ENCODE data around the gene DUS3L.

Gene DUS3L

DNA sequence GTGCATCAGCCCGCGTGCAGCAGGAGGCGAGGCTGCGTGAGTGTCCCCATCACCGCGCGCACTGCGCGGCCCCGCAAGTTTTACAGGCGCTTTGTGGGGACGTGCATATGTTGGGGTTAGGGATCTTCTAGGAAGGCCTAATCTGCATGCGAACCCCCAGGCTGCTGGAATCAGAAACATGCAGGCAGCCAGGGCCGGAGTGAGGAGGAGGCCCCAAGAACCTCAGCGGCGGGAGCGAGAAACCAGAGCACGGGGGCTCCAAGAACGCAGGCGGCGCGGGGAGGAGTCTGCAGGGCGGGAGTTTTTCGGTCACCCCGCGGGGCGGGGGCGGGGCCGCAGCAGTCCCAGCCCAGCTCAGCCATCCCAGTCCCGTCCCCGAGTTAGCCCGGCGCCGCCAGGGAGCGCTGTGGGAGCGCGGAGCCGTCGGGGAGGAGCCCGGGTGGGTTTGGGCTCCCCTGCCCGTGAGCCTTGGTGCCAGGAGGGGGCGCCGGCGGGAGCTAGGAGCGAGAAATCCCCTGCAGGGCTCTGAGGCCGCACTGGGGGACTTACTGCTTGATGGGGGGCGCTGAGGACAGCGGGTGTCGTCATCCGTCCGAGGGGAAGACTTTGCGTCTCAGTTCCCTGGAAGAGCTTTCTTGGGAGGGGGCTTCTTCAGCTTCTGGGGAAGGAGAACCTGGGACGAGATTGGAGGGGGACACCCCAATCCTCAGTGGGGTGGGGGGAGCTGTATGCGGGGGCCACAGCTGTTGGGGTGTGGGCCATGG is 13.0 kb upstream of the DUS3L start:
- in situ Hi-C loops (cut with MboI; ENCODE audit: low pct_unique_long_range_greater_than_20kb, low sequenced_read_pairs): loop anchor here (10.0 kb wide), 1 partner anchor 91 kb away; no protein-coding TSS in a partner anchor
- peak; percentile 97 for DNase-seq

DNA sequence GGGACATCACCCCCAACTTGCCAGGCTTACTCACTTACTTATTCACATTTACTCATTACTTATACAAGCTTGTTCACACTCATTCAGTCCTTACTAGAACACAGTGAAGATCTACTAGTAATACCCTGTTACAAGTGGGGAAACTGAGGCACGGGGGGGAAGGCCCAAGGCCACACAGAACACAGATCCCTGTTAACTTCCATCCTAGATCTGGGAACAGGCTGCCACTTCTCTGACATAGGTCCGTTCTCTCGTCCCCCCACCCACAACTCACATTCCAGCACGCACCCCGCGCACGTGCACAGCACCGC is 12.4 kb upstream of the DUS3L start:
- in situ Hi-C loops (cut with MboI; ENCODE audit: low pct_unique_long_range_greater_than_20kb, low sequenced_read_pairs): loop anchor here (10.0 kb wide), 1 partner anchor 91 kb away; no protein-coding TSS in a partner anchor
- no peak for DNase-seq

DNA sequence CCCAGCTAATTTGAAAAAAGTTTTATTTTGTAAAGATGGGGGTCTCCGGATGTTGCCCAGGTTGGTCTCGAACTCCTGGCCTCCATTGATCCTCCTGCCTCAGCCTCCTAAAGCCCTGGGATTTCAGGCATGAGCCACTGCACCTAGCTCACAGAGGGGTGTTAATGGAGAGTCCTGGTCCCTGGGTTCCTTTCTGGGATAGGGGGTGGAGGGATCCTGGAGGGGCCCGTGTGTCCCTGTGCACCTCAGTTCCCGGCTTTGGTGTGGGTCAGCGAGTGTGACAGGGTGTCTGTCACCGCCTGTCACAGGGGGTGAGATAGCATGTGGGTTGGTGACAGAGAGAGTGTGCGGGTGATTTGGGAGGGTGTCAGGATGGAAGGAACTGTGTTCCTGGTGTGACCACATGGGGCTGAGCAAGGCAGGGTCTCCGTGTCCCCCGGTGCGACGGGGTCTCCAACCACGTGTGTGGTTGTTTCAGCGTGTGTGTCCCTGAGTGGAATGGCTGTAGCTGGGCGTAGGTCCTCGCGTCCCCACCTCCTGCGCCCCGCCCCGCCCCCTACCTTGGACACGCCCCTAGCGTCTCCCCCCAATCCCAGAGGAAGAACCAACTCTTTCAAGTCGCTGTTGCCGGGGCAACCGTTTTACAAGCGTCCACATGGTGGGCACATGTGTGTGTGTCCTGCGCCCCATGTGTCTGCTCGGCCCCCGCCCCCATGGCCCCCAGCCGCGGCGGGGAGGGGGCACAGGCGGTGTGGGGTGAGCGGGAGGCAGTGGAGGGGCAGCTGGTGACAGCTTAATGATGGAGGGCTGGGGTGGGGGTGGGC is 11.0 kb upstream of the DUS3L start:
- DNase-seq: no peak
- in situ Hi-C loops (cut with MboI; ENCODE audit: low pct_unique_long_range_greater_than_20kb, low sequenced_read_pairs): loop anchor here (10.0 kb wide), 1 partner anchor 93 kb away; no protein-coding TSS in a partner anchor

DNA sequence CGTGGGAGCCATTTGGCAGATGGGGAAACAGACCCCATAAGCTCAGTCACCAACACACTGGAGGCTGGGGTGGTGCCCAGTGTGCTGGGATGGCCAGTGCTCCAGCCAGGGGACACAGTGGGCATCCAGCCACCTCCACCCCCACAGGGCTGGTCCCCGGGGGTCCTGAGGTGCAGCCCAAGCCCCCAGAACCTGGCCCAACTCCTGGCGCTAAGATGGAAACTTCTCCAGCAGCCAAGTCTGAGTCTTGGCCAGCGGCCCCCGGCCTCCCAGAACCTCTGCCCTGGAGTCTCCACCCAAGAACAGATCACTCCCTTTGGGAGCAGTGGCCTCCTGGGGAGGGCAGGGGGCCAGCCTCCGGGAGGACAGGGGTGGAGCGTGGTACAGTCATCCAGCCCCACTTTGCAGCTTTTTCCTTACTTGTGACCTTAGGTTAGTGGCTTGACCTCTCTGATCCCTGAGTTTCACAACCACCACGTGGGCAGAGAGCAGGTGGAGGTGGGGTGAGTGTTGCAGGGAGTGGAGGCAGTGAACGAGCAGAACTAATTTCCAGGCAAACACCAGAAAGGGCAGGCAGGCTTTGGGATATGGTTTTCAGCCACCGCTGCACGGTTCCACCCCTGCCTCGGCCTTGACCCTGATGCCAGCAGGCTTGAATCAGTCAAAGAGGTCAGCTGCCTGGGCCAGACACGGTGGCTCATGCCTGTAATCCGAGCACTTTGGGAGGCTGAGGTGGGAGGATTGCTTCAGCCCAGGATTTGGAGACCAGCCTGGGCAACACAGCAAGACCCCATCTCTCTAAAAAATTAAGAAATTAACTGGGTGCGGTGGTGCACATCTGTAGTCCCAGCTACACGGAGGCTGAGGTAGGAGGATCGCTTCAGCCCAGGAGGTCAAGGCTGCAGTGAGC is 9.7 kb upstream of the DUS3L start:
- DNase-seq: no peak
- in situ Hi-C loops (cut with MboI; ENCODE audit: low pct_unique_long_range_greater_than_20kb, low sequenced_read_pairs): loop anchor here (10.0 kb wide), 1 partner anchor 94 kb away; no protein-coding TSS in a partner anchor

DNA sequence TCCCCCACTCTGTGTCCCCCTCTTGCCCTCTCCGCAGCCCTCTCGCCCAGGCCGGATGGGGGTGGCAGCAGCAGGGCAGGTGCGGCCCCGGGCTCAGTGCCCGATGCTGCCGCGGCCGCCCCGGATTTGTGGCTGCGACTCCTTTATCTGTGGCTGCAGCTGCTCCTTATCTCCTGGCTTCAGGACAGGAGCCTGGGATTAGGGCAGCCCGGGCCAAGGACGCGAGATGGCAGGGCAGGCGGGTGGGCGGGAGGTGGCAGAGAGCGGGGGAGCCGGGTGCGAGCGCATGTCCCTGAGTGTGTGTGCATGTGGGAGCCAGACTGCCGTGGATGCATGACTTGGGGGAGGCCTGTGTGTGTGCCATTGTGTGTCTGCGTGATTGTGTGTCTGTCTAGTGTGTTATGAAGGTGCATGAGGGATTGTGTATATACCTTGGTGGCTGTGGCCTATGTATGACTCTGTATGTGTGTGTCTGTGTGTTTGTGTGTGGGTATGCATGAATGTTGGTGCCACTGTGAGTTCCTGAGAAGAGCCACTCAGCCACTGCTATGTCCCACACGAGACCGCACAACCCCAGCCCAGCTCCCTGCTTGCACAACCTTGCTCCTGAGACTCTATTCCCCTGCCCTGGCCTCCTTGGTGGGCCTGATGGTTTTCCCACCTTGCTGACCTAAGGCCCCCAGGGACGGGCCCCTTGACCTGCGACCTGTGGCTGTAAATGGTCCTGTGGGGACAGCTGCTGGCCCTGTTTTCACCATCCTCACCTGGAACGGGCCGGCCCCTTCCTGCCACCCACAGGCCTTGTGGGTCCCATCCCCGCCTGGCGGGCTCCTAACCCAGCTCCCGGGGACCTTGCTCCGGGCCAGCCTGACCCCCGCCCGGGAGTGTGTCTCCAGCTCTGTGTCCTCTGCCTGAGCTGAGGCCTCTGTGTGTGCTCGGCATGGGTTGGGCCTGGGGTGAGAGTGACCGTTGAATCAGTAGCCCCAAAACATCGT is 8.6 kb upstream of the DUS3L start:
- peak; percentile 83 for DNase-seq
- in situ Hi-C loops (cut with MboI; ENCODE audit: low pct_unique_long_range_greater_than_20kb, low sequenced_read_pairs): loop anchor here (10.0 kb wide), 1 partner anchor 95 kb away; no protein-coding TSS in a partner anchor

DNA sequence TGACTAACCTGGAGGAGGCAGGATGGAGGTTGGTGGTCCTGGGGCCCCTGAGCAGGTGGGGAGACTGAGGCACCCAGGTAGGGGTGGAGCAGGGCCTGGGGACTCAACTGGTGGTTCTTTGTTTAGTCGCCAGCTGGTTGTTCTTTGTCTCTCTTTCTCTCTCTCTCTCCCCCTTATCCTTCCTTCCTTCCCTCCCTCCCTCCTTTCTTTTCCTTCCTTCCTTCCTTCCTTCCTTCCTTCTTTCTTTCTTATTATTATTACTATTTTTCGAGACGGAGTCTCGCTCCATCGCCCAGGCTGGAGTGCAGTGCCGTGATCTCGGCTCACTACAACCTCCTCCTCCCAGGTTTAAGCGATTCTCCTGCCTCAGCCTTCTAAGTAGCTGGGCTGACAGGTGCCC is 7.3 kb upstream of the DUS3L start:
- in situ Hi-C loops (cut with MboI; ENCODE audit: low pct_unique_long_range_greater_than_20kb, low sequenced_read_pairs): no loop called here

DNA sequence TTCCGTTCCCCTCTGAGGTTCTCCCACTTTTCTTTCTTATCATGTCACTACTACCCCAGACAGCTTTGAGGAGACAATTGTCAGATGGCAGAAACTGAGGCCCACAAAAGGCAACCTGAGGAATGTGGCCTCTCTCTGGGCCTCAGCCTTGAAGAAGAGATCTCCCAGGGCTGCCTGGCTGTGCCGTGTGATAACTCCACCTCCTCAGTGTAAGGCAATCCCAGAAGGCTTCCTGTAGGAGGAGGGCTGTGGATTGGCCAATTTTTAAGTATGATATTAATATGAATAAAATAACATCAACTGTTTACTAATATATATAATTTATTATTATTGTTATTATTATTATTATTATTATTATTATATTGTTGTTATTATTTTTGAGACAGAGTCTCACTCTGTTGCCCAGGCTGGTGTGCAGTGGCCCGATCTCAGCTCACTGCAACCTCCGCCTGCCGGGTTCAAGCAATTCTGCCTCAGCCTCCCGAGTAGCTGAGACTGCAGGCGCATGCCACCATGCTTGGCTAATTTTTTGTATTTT is 4.5 kb upstream of the DUS3L start:
- no peak for DNase-seq
- in situ Hi-C loops (cut with MboI; ENCODE audit: low pct_unique_long_range_greater_than_20kb, low sequenced_read_pairs): no loop called here

More for the DNA sequence above, 7.3 kb upstream of the DUS3L start:
- no peak for DNase-seq

DNA sequence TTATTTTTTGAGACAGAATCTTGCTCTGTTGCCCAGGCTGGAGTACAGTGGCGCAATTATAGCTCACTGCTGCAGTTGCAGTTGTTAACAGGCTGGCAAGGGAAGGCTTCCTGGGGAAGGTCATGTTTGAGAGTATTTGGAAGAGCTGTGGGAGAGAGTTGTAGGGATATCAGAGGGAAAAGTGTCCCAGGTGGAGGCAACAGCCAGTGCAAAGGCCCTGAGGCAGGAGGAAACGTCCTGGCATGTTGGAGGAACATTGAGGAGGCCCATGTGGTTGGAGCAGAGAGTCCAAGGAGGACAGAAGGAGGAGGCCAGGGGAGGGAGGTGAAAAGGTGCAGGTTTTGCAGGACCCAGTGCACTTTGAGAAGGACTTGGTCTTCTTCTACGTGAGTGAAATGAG is 2.2 kb upstream of the DUS3L start:
- in situ Hi-C loops (cut with MboI; ENCODE audit: low pct_unique_long_range_greater_than_20kb, low sequenced_read_pairs): no loop called here
- no peak for DNase-seq

DNA sequence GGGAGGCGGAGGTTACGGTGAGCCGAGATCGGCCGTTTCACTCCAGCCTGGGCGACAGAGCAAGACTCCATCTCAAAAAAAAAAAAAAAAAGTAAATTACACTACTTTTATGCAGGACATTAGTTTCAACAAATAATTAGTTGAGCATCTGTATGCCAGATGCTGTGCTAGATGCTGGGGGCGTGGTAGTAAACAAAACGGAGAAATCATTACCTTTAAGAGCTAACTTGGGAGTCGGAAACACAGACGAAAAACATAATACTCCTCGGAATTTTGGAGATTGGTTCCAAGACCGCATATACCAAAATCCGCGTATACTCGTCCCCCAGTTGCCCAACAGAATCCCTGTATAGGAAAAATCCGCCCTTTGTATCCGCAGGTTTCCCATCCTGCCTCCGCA is 1.3 kb upstream of the DUS3L start:
- in situ Hi-C loops (cut with MboI; ENCODE audit: low pct_unique_long_range_greater_than_20kb, low sequenced_read_pairs): no loop called here

DNA sequence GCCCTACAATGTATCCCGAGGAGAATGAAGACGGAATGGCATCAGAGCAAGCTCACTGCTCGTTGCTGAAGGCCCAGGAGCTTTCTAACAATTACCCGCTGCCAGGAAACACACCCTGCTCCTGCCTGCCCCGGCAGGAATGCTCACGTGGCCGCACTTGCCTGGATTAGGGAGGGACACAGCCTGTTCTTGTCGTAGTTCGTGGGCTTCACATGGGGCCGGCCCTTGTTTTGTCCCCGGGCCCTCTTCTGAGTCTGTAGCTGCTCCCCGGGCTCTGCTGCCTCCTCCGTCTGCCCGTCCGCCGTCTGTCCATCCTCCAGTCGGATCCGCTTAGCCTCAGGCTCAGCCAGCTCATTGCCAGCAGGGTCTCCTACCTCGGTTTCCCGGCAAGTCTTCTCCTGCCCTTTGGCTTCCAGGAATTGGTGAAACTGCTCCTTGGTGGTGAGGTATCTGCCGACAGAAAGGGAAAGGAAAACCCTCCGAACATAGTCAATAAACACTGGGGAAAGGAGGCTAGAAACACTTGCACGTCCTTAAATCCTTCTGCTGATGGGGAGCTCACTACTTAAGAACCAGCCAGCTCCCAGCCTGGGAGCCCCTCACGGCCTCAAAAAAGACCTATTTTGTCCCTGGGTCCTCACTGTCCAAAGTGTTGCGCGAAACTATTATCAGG is 941 bp downstream of the DUS3L start:
- in situ Hi-C loops (cut with MboI; ENCODE audit: low pct_unique_long_range_greater_than_20kb, low sequenced_read_pairs): no loop called here
- no peak for DNase-seq

More for the DNA sequence above, 1.3 kb upstream of the DUS3L start:
- DNase-seq: no peak

DNA sequence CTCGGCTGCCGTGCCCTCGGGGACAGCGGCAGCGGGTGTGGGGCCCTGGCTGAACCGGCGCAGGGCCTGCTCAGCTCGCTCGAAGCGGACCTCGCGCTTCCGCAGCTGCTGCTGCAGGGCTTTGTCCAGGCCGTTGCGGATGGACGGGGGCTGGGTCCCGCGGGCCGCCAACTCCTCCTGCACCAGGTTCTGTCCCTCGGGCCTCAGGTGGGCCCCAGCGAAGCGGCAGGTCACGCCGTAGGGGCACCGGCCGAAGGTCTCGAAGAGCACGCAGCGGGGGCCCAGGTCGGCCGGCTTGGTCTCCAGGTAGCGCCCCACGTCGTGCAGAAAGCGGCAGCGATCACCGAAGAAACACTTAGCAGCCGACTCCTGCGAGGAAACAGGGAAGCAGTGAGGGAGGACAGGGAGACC is 1.6 kb downstream of the DUS3L start:
- in situ Hi-C loops (cut with MboI; ENCODE audit: low pct_unique_long_range_greater_than_20kb, low sequenced_read_pairs): no loop called here
- DNase-seq: no peak

DNA sequence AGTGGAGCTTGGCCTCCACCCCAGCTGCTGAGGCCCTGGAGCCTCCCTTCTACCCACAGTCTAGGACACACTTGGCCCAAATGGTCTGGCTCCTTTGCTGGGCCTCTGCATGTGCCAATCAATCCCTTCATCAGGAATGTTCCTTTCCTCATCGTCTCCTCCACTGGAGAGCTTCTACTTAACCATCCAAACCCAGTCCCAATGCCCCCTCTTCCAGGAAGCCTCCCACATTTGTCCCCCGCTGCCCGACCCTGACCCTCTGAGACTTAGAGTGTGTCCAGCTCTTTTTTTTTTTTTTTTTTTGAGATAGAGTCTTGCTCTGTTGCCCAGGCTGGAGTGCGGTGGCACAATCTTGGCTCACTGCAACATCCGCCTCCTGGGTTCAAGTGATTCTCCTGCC is 2.5 kb downstream of the DUS3L start:
- in situ Hi-C loops (cut with MboI; ENCODE audit: low pct_unique_long_range_greater_than_20kb, low sequenced_read_pairs): no loop called here
- DNase-seq: no peak

DNA sequence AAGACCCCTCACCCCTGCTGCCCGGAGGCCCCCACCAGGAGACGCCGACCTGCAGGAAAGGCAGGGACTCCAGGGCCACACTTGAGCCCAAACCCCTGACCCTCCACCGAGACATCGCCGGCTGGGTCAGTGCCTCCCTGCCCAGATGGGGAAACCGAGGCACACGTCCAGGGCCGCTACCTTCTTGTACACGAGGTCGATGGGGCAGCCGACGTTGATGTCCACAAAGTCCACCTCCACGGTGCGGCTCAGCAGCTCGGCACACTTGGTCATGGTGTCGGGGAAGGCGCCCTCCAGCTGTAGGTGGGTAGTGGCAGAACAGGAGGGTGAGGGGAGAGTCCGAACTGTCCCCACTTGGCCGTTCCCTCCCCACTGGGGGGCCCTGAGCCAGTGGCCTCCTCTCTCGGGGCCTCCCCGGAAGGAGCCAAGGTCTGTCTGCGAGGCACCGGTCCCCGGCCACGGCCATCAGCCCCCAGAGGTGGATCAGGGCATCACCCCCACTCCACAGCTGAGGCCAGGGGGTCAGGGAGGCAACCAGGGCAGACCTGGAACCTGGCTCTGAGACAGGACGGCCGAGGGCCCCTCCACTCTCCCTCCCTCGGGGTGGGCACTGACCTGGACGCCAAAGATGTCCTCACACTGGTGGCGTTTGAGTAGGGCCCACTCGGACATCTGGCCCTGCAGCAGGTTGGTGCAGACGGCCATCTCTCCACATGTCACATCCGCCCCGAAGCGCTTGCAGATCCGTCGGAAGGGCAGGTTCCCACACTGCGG is 3.4 kb downstream of the DUS3L start:
- in situ Hi-C loops (cut with MboI; ENCODE audit: low pct_unique_long_range_greater_than_20kb, low sequenced_read_pairs): no loop called here
- no peak for DNase-seq

DNA sequence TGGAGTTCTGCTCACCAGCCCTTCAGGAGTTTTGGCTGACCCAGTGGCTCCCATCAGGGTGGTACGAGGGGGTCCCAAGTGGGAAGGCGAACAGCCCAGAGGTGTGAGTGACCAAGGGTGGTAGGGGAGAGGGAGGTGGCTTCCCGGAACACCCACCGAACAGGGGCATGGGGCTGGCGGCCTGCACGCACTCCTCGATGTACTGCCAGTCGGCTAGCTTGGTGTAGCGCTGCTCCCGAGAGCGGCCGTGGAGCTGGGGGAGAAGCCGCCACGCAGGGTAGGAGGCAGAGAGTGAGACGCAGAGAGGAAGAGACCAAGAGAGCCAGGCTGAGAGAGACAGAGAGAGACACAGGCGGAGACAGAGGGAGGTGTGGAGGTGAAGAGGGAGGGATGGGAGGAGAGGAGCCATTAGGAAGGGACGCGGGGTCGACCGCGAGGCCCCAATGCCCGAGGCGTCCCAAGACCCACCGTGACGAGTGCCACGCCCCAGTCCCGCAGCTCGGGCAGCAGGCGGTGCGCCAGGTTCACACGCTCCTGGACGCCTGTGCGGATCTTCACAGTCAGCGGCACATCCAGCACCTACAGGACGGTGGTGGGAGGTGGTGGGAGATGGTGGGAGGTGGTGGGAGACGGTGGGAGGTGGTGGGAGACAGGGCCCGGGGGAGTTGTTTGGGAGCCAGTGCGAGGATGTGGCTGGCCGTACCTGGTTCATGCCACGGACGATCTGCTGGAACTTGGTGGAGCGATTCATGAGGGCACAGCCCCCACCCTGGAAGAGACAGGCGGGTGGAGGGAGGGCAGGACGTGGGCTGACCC is 4.2 kb downstream of the DUS3L start:
- in situ Hi-C loops (cut with MboI; ENCODE audit: low pct_unique_long_range_greater_than_20kb, low sequenced_read_pairs): no loop called here

DNA sequence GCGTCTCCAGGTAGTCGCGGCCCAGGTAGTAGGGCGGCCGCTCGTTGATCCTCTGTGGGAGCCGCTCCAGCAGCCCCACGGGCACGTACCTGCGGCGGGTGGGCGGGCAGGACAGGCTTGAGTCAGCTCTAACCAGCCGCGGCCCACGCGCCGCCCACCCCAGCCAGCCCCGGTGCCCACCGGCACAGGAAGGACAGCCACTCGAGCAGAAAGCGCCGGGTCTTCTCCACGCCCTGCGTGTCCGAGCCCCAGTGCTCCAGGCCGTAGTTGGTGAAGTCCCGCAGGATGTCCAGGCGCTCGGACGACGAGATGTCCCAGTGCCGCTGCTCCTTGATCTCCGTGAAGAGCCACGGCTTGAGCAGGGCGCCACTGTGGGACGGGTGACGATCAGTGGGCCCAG is 5.5 kb downstream of the DUS3L start:
- no peak for DNase-seq
- in situ Hi-C loops (cut with MboI; ENCODE audit: low pct_unique_long_range_greater_than_20kb, low sequenced_read_pairs): no loop called here

More for the DNA sequence above, 4.2 kb downstream of the DUS3L start:
- no peak for DNase-seq

DNA sequence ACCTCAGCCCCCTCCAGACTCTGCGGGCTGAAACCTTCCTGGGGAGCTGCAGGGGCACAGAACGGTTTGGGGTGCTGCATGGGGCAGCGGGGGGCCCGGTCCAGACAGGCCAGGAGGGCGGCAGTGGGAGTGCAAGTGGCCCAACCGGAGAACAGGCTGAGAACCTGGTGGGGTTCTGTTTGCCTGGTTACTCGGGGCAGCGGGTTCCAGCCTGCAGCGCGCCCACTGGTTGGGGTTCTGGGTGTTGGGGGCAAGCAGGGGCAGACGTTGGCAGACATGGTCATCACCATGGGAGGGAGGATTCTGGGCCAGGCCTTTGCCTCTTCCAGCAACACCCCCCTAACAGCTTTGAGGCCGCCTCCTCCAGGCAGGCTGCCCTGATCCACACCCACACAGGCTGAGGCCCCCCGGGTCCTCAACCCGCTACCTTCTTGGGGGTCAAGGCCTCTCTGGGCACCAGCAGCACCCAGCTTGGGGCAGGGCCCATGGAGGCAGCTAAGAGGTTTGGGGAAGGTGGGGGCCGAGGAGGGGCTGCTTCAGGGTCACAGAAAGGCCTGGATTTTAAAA is 6.3 kb downstream of the DUS3L start, which contains the start of gene PRR22:
Gene PRR22, minus strand, starts transcription at position 166 of the 567 bp plus-strand sequence. Its CDS starts 86 bp downstream, at position 80.
- no peak for DNase-seq
- in situ Hi-C loops (cut with MboI; ENCODE audit: low pct_unique_long_range_greater_than_20kb, low sequenced_read_pairs): no loop called here

Data from KBM-7 (cell line).